HPDE6-E6E7 (cell line): ENCODE measurements around the gene FOXD2.

Experiments
- DNase-seq: peaks from one replicate; pipeline ENCODE4 v3.0.0; 2011; ENCODE audit warnings: missing footprints; ENCODE audit errors: extremely low spot score

Gene FOXD2

GRCh38 chr1:47417170-47418044 is 20.4 kb upstream of the FOXD2 start:
- no peak for DNase-seq

GRCh38 chr1:47418122-47418521 is 19.7 kb upstream of the FOXD2 start:
- no peak for DNase-seq

GRCh38 chr1:47418681-47419325 is 19.0 kb upstream of the FOXD2 start:
- no peak for DNase-seq

- DNase-seq: no peak
These were observed 17.3 kb upstream of the FOXD2 start for GRCh38 chr1:47420547-47420946.

- no peak for DNase-seq
These were observed 14.0 kb upstream of the FOXD2 start for GRCh38 chr1:47423872-47424271.

GRCh38 chr1:47424336-47424982 is 13.4 kb upstream of the FOXD2 start:
- peak; percentile 41 for DNase-seq

GRCh38 chr1:47431534-47431933 is 6.3 kb upstream of the FOXD2 start:
- DNase-seq: no peak

GRCh38 chr1:47432071-47433036 is 5.5 kb upstream of the FOXD2 start:
- peak; percentile 26 for DNase-seq

GRCh38 chr1:47433037-47433421 is 4.8 kb upstream of the FOXD2 start:
- no peak for DNase-seq

- no peak for DNase-seq
These were observed 4.3 kb upstream of the FOXD2 start for GRCh38 chr1:47433477-47434050.

- no peak for DNase-seq
These were observed 3.6 kb upstream of the FOXD2 start for GRCh38 chr1:47434051-47434842.

- no peak for DNase-seq
These were observed 2.1 kb upstream of the FOXD2 start for GRCh38 chr1:47435506-47436303.

GRCh38 chr1:47436304-47436978 is 1.4 kb upstream of the FOXD2 start:
- peak; percentile 81 for DNase-seq

GRCh38 chr1:47436979-47437446 is 831 bp upstream of the FOXD2 start:
- DNase-seq: peak; percentile 49

- DNase-seq: no peak
These were observed 547 bp downstream of the FOXD2 start for GRCh38 chr1:47438165-47439016.

- DNase-seq: no peak
These were observed 1.4 kb downstream of the FOXD2 start for GRCh38 chr1:47439017-47439818.
